GM18511 (cell line): Measurements from ENCODE around the gene ITPRIP.

Experiments
- ATAC-seq: cut with Tn5 transposase; IDR thresholded peaks from one replicate; pipeline ENCODE4 v1.9.1; 2021; ENCODE audit warnings: mild to moderate bottlenecking, moderate library complexity; ENCODE audit not compliant: unreplicated experiment

The ITPRIP gene

DNA sequence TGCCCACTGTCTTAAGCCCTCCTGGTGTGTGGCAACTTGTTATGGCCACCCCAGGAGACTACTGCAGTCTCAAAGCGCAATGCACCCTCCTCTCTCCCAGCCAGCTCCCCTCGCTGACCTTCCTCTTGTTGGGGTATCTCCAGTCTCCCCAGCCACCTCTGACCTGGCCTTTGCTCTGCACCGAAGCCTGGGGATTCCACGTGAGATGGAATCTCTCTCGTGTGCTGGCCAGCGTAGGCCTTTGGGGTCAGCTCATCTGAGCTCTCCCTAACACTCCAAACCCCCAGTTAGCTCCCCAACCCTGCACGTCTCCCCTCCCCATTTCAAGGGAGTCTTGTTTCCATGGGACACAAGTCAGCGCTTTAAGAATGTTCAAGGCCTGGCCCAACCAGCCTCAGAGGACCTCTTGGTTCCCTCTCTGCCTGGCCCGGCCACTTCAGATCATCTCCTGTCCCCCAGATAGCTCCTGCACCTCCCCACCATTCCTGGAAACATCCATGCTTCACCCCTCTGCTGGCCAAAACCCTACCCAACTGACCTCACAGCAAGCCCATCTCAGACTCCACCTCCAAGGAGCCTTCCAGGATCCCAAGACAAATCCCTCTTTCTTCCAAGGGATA, 11.2 kb downstream of the ITPRIP start:
- no peak for ATAC-seq

DNA sequence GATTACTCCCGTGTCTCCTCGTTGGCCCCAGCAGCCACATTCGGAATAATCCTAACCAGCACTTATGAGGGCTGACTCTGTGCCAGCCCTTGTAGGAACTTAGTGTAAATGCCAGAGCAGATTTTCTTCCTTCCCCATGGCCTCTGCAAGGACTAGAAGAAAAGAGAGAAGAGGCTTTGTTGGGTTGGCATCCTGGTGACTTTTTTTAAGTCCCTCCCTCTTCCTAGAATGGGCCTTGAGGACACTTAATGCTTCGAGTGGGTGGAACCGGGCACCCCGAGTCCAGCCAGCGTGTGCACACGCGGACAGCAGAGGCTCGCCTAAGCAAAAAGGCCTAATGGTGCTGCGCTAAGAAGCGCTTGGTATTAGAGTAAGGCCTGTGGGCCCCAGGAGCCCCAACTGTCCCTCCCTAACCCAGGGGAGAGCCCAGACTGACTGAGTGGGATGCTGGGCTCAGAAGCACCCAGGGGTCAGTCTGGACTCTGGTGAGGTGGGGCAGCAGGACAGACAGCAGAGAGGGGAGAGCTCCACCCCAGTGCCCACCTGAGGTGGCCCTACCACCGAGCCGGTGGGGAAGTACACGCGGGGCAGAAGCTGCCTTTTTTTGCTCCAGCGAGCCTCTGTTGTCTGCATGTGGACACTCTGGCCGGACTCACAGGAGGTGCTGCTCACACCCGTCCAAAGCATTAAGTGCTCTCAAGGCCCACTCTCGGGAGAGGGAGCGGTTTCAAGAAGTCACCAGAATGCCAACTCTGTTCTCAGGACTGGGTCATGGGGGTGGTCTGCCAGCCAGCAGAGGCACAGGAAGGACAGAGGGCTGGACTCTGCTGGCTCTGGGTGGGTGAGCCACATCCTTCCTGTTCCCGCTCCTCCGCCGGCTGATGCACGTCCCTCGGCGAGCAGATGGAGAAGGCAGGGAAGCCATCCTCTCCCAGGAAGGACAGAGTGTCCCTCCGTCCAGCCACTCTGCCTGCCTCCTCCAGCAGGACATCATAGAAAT, 12.5 kb downstream of the ITPRIP start:
- ATAC-seq, result no peak

DNA sequence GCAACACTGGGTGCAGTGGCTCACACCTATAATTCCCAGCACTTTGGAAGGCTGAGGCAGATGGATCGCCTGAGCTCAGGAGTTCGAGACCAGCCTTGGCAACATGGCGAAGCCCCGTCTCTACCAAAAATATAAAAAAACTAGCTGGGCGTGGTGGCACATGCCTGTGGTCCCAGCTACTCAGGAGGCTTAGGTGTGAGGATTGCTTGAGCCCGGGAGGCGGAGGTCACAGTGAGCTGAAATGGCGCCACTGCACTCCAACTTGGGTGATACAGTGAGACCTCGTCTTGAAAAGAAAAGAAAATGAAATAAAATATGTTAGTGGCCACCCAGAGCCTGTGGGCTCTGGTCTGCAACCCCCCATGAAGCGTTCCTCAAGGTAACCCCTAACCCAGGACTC, 13.3 kb downstream of the ITPRIP start:
- ATAC-seq, result no peak

DNA sequence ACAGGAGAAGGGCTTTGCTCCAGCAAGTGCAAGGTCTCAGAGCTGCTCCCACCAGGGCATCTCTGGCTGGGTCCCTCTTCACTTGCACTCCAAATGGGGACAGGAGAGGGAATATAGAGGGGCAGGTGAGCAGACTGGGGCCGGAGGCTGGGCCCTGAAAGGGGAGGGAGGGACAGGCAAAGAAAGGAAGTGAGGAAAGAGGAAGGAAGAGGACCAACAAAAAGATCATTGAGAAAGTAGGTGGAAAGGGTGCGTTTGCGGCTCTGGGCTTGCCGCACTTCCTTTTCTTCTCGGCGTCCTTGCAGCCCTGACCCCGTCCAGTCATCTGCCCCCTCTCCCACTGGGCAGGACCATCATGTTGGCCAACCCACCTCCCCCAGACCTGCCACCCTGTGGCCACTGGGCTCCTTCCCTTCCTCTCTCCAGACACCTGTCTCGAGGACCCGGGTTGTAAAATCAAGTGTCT, 14.0 kb downstream of the ITPRIP start:
- no peak for ATAC-seq

- no peak for ATAC-seq
These were observed 14.5 kb downstream of the ITPRIP start for GRCh38 chr10:104323760-104324201.

DNA sequence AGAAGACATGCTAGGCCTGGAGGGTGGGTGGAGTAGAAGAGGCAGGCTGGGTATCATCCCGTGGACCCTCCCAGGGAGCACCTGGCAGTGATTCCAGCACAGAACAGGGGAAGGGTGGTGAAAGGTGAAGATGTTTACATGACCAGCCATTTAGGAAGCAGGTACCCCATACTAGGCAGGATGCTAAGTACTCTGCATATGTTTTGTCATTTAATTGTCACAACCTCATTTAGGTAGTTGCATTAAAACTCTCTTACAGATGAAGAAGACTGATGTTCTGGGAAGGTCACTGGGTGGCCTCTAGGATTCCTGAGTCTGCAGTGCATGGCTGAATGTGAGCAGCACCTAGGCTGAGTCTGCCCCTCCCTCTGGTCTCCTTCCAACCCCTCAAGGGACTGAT, 15.2 kb downstream of the ITPRIP start:
- no peak for ATAC-seq

GRCh38 chr10:104322416-104322782, 15.9 kb downstream of the ITPRIP start:
- peak; percentile 33 for ATAC-seq

DNA sequence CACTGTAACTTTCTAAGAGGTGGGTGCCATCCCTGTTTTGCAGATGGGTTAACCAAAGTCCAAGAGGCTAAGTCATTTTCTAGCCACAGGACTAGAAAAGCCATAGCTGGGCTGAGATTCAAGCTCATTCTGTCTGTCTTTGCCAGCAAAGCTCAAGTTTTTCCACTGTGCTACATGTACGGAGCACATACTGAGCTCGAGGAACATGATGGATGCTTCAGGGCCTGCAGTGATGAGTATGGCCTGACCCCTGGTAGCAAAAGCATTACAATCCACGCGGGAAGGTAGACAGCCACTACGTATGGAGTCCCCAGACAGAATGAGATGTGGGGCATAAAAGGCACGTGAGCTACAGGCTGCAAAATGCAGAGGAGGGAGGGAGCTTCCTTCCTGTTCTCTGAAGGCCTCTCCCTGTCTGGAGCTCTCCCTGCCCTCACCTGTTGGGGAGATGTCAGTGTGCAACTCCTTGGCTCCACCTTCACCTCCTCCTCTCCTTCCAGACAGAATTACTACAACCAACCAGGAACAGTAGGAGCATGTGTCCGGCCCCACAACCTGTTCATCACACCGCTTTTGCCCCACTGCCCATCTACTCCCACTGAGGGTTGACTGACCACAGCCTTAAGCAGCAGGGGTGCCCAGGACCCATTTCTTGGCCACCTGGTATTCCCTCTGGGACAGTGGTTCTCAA, 16.4 kb downstream of the ITPRIP start:
- ATAC-seq, result no peak

GRCh38 chr10:104321226-104321625, 17.0 kb downstream of the ITPRIP start:
- no peak for ATAC-seq

DNA sequence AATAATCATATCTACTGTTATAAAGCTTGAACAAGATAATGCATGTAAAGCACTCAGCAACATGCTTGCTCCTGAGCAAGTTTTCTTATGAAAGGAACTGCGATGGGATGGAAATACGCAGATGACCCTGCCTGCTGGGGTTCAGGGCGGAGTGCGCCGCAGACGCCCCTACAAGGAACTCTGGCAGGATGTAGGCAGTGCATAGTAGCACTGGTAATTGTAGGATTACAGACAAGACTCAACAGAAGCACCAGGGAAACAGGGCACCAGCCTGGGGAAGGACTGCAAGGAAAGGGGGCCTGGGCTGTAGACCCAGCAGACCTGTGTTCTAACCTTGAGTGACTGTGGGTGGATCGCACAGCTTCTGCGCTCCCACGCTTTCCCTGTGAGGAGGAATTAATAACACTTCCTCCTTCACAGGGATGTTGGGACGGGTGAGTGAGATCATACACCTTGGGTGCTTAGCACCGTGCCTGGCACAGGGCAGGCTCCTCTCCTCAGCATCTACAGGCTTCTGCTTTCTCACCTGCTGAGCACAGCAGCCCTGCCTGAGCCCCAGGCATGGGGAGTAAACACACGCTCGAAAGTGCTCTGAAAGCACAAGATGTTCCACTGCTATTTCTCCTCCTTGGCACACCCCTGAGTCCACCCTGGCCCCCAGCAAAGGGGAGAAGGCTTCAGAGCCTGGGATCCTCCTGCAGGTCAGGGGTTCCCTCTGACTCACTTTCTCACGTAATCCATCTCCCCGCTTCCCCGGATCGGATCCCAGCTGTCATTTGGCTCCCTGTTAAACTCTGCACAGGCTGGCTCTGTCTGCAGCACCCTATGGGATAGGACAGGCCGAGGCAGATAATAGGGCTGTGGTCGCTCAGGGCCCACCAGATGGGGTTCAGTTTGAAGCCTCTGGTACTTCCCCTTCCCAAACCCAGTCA, 19.2 kb downstream of the ITPRIP start:
- no peak for ATAC-seq

DNA sequence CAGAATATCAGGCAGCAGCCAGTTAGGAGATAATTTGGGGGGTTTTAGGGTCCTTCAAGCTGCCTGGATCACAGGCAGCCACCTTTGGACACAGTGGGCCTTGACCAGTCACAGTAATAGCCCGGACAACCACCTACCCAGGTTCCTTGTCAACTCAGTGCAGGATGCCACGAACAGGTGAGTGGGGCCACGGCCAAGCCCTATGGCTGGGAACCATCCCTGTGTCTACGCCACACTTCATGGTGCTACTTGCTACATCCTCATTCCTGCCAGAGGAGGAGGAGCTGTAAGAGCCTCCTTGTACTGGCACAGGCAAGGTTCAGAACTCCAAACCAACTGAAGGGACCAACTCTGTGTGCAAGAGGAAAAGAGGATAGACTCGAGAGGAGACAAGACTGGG, 19.9 kb downstream of the ITPRIP start:
- no peak for ATAC-seq

GRCh38 chr10:104317726-104318299, 20.5 kb downstream of the ITPRIP start:
- ATAC-seq, result peak; percentile 41

DNA sequence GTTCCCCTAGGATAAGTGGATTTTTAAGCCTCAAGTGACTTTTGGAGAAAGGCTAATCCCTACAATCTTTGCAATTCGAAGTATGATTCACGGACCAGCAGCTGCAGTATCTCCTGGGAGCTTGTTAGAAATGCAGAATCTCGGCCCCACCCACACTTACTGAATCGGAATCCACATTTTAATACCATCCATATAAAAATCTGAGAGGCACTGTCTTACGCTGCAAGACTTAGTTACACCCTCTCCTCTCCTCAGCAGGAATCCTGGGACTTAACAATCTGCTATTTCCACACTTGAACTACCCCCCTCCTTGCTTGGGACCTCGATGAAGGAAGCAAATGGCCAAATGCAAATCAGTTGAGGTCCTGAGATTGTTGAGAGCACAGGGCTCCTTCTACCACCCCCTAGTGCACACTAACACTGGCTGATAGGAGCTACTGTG, 21.0 kb downstream of the ITPRIP start:
- ATAC-seq, result peak; percentile 20

- ATAC-seq, result no peak
These were observed 21.8 kb downstream of the ITPRIP start for GRCh38 chr10:104316321-104317099.

DNA sequence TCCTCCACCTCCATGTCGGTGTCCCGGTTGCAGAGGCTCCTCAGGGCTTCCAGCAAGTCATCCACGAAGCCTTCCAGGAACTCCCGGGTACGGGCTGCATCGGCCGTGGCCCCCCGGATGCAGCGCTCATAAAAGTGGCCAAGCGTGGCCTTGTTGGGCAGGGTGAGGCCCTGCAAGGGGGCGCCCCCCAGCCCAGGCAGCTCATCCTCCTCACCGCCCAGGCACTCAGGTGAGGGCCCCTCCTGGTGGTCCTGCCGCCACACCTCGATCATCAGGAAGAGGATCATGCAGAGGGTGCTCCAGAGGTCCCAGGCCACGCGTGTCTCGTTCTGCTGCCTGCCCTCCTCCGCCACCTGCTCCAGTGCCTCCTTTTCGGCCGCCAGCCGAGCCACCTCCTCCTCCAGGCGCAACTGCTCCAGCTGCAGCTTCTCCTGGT, 22.8 kb downstream of the ITPRIP start:
- no peak for ATAC-seq

DNA sequence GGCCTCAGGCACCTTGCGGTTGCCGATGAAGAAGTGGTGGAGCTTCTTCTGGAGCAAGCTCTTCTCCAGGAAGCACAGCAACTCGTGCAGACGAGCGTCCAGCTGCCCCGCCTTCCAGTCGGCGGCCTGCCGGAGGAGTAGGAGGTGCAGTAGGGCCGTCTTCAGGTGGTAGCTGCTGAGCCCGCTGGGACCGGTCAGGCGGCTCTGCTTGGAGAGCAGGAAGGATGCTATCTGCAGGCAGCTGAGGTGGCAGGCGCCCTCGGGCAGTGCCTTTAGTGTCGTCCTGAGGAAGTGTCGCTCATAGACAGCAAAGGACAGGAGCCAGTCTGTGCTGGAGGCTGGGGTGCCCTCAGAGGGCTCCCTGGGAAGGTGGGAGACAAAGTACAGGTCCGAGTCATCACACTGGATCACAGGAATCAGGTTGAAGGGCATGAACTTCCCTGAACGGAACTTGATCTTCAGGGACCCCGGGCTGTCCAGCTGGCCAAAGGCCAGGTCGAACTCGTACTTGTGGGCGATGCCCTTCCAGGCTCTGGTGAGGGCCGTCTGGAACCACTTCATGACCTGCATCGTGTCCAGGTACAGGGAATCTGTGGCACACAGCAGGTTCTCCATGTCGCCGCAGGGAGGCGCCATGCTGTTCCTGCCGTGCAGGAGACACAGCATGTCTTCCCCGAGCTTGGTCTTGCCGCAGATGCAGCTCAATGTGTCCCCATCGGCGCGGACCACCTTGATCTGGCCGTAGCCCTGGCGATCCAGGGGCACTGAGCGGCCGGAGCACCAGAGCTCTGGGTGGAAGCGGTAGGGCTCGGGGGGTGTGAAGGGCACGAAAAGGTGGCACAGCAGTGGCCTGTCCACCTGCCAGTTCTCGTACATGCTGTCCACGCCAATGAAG, 23.4 kb downstream of the ITPRIP start:
- no peak for ATAC-seq

GRCh38 chr10:104311184-104311720, 27.0 kb downstream of the ITPRIP start:
- ATAC-seq, result no peak
